HepG2 (cell line): ENCODE measurements around the gene RPA1. TPM values are rescaled to one million over a fixed set of nuclear protein-coding genes. Genes with fewer than 3 reads are reported as not detected.

ENCODE experiments used
- ATAC-seq: fragments of 200-7000 bp; cut with Tn5 transposase; 3 replicates; pipeline ENCODE4 v1.9.1; 2020; ENCODE audit warnings: mild to moderate bottlenecking, moderate library complexity
- BruUV-seq: library from RNA; stranded (reverse); fragments of 400-500 nt; replicated peaks from 2 replicates; lab custom pipeline; 2021; lab: Mats Ljungman, UMichigan
- CTCF ChIA-PET: fragments of 300-600 bp; formaldehyde crosslinking; extraction: SDS; loops from one replicate; lab custom pipeline; 2021; ENCODE audit warnings: low total read pairs, inconsistent platforms, low intra/inter-chr PET ratio; lab: Yijun Ruan, JAX
- POLR2A ChIA-PET: fragments of 350-600 bp; sonication (Branson Sonifier 250); formaldehyde crosslinking; loops from one replicate; lab custom pipeline; 2020; ENCODE audit warnings: antibody characterized with exemption, inconsistent platforms; lab: Yijun Ruan, JAX
- DNase-seq: peaks from one replicate; pipeline ENCODE4 v3.0.0-alpha.2; 2015; ENCODE audit warnings: low spot score
- FAIRE-seq: peaks from 3 replicates; lab custom pipeline; 2011; peaks lifted over from hg19 to GRCh38; lab: Jason Lieb, UNC
- H2AFZ ChIP-seq: one replicate; pipeline ENCODE4 v1.6.1; 2011; ENCODE audit warnings: low read length, inconsistent platforms
- H3K27ac ChIP-seq: fragments of 300-600 bp; 3 replicates; pipeline ENCODE4 v1.8.0; 2011; ENCODE audit warnings: mixed run types, mild to moderate bottlenecking, mixed read lengths, low read length, inconsistent platforms; ENCODE audit not compliant: insufficient read depth; ENCODE audit errors: extremely low read length
- H3K27me3 ChIP-seq, 2 experiments: fragments of 200-600 bp in 1 of 2; 2 replicates in 1 of 2; 3 replicates in 1 of 2; pipeline versions ENCODE4 v1.6.0 to v1.8.0; 2011; ENCODE audit warnings: low read length in 2 of 2, mild to moderate bottlenecking in 2 of 2, moderate library complexity in 2 of 2, inconsistent platforms in 1 of 2; ENCODE audit not compliant: insufficient read depth in 2 of 2, control insufficient read depth in 1 of 2
- H3K36me3 ChIP-seq, 2 experiments: fragments of 200-600 bp in 1 of 2; replicated peaks in 1 of 2; 2 replicates in 1 of 2; 3 replicates in 1 of 2; pipeline versions ENCODE4 v1.5.1 to v1.8.0; 2011; ENCODE audit warnings: low read length in 2 of 2, inconsistent platforms in 1 of 2; ENCODE audit not compliant: insufficient read depth in 2 of 2, control insufficient read depth in 1 of 2
- H3K4me1 ChIP-seq: 2 replicates; pipeline ENCODE4 v1.5.1; 2012; ENCODE audit warnings: low read length, inconsistent platforms; ENCODE audit not compliant: insufficient read depth
- H3K4me2 ChIP-seq: 2 replicates; pipeline ENCODE4 v1.6.0; 2011; ENCODE audit warnings: low read depth, low read length, inconsistent platforms
- H3K4me3 ChIP-seq, 3 experiments: fragments of 200-600 bp in 1 of 3; sonication (generic), shearing (Covaris generic) in 1 of 3; replicated peaks in 1 of 3; 2 replicates each; pipeline ENCODE4 v1.5.1; 2011 to 2016; ENCODE audit warnings: low read length in 3 of 3, inconsistent platforms in 2 of 3, low read depth in 2 of 3, mild to moderate bottlenecking in 2 of 3, control low read depth in 1 of 3, mixed read lengths in 1 of 3; ENCODE audit not compliant: insufficient read depth in 1 of 3
- H3K79me2 ChIP-seq: one replicate; pipeline ENCODE4 v1.6.1; 2011; ENCODE audit warnings: low read length, inconsistent platforms; ENCODE audit not compliant: insufficient read depth
- H3K9ac ChIP-seq: 2 replicates; pipeline ENCODE4 v1.6.0; 2011; ENCODE audit warnings: mild to moderate bottlenecking, low read depth, low read length, inconsistent platforms; ENCODE audit not compliant: insufficient read depth
- H3K9me3 ChIP-seq: 2 replicates; pipeline ENCODE4 v1.5.1; 2012; ENCODE audit warnings: mild to moderate bottlenecking, low read length
- H4K20me1 ChIP-seq: 2 replicates; pipeline ENCODE4 v1.6.0; 2011; ENCODE audit warnings: inconsistent platforms, mild to moderate bottlenecking, low read length, moderate library complexity; ENCODE audit not compliant: insufficient read depth
- DNMT1 ChIP-seq: sonication (generic); formaldehyde crosslinking; IDR thresholded peaks from 2 replicates; pipeline ENCODE4 v1.5.1; 2020; ENCODE audit warnings: mild to moderate bottlenecking, missing genetic modification reagents
- ZNF546 ChIP-seq: sonication (generic); formaldehyde crosslinking; conservative IDR thresholded peaks from 2 replicates; pipeline ENCODE4 v1.8.1; 2023; ENCODE audit warnings: mild to moderate bottlenecking, missing genetic modification reagents
- ZNF761 ChIP-seq: sonication (generic); formaldehyde crosslinking; conservative IDR thresholded peaks from 2 replicates; pipeline ENCODE4 v1.4.0; 2020; ENCODE audit warnings: mild to moderate bottlenecking, missing genetic modification reagents
- ZNF770 ChIP-seq: sonication (generic); formaldehyde crosslinking; IDR thresholded peaks from 2 replicates; pipeline ENCODE4 v1.5.0; 2020; ENCODE audit warnings: mild to moderate bottlenecking, missing genetic modification reagents
- WGBS: methylation state at CpG from one replicate; pipeline ENCODE4 v1.1.6; 2017; ENCODE audit warnings: low lambda C conversion rate; 5-methylcytosine and 5-hydroxymethylcytosine counted together
- in situ Hi-C: cut with HindIII; loops from 2 replicates; pipeline ENCODE4 v1.10.0; 2017; ENCODE audit warnings: low pct_unique_long_range_greater_than_20kb; ENCODE audit not compliant: extremely low pct_ligation_motif_present
- intact Hi-C: fragments of 100-400 bp; cut with micrococcal nuclease; formaldehyde crosslinking; loops from one replicate; pipeline ENCODE4 v1.10.0; 2022; ENCODE audit not compliant: unreplicated experiment
- polyA plus RNA-seq, 8 experiments: library from polyadenylated mRNA; depleted of rRNA in 3 of 8; stranded (reverse) in 7 of 8; unstranded in 1 of 8; fragments of >200 nt; fragmentation: Illumina TruSeq in 4 of 8; extraction: Trizol in 4 of 8; gene quantifications; 2 replicates each; pipeline versions ENCODE4 v1.2.1 to v1.2.3, GENCODE V29; 2011 to 2016; ENCODE audit warnings: low read depth in 4 of 8, missing spikeins in 1 of 8, mixed read lengths in 1 of 8; ENCODE audit not compliant: insufficient read depth in 1 of 8
- total RNA-seq, 5 experiments: library from RNA; depleted of rRNA; stranded (reverse); fragments of >200 nt; fragmentation: Illumina TruSeq; extraction: Trizol; gene quantifications; 2 replicates each; pipeline ENCODE4 v1.2.3, GENCODE V29; 2016; ENCODE audit warnings: low read depth in 1 of 5

Gene RPA1
- total and polyA plus RNA-seq, 2 of the 13 experiments (the other 11 are each of a cell fraction or from before 2014, with no cell fraction given), result 13.9 to 37.6 TPM

GRCh38 chr17:1945621-1946020, 115.8 kb downstream of the RPA1 start:
- in situ Hi-C loops, result no loop called here

More at GRCh38 chr17:1945621-1946020, 115.8 kb downstream of the RPA1 start:
- H4K20me1 ChIP-seq, result no peaks in the 10 kb centered on the region; the same call in 1 of the 2 replicates
- H3K9ac ChIP-seq, result no peak overlapping the region
- DNase-seq (no peak), FAIRE-seq (no peak), ATAC-seq (no peak)
- CTCF ChIA-PET, result no interaction called here
- H3K4me2 ChIP-seq, result peak overlapping the region; percentile 33
- no peaks in the 10 kb centered on the region for H3K9me3 ChIP-seq
- H3K27me3 ChIP-seq, result peaks cover 7 to 38% of the 10 kb centered on the region in 2 experiments; a peak in 4 of 5 replicates
- POLR2A ChIA-PET, result no interaction called here
- intact Hi-C loops, result no loop called here
- H2AFZ ChIP-seq, result no peak overlapping the region
- H3K79me2 ChIP-seq, result no peaks in the 10 kb centered on the region
- no peak overlapping the region for H3K4me3 ChIP-seq
- H3K36me3 ChIP-seq, result no peaks in the 10 kb centered on the region
- peaks cover 30% of the 10 kb centered on the region for H3K4me1 ChIP-seq
- TF ChIP-seq DNMT1 (CRISPR knock-in tag), result no peak
- no peak for TF ChIP-seq ZNF761 (CRISPR knock-in tag)
- no peak for TF ChIP-seq ZNF546 (CRISPR knock-in tag)
- TF ChIP-seq ZNF770 (CRISPR knock-in tag), result no peak; the same call in 1 of the 2 replicates
- no peak overlapping the region for H3K27ac ChIP-seq
- WGBS, result 70% methylated on average over 9 of the region's 12 CpGs
- no TSS peak for BruUV-seq
